Fibroblast of mammary gland (primary cell): ENCODE measurements around the gene MT1M.
A peak's percentile ranks its signal among the peaks of the same experiment; 100 is the strongest.

Experiments used
- DNase-seq: peaks from one replicate; pipeline ENCODE4 v3.0.0-alpha.2; 2010; ENCODE audit warnings: low read depth
- H3K4me3 ChIP-seq: 2 replicates; pipeline ENCODE4 v1.5.1; 2011; ENCODE audit warnings: low read depth, mild to moderate bottlenecking, low read length, moderate library complexity; ENCODE audit not compliant: control insufficient read depth
- CTCF ChIP-seq: conservative IDR thresholded peaks from 2 replicates; pipeline ENCODE4 v1.5.1; 2011; ENCODE audit warnings: low read depth, low read length, inconsistent platforms; ENCODE audit not compliant: control insufficient read depth, insufficient read depth

MT1M gene

DNA sequence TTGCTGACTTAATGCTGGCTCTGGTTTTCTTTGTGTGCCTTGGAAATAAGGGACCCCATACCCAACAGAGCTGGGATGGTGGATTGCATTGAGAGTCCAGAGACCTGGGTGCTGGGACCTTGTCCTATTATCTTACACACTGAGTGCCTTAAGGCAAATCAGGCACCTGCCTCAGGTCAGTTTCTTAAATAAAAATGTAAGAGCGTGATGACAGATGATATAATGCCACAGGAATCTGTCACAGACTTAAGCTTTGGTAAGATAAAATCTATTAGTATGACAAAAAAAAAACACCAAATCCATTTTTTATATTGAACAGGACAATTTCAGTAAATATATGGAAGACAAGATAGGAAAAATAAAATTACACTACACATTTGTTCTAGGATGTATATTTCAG, 7.6 kb downstream of the MT1M start:
- no peak for TF ChIP-seq CTCF
- no peak for DNase-seq
- no peak overlapping the region for H3K4me3 ChIP-seq

- no peak for DNase-seq
- no peak overlapping the region for H3K4me3 ChIP-seq
- no peak for TF ChIP-seq CTCF
Observed at GRCh38 chr16:56641166-56641565, 8.7 kb downstream of the MT1M start.

- DNase-seq: peak; percentile 66
- peak overlapping the region; percentile 30 for H3K4me3 ChIP-seq
- peak; percentile 35 for TF ChIP-seq CTCF
Observed at GRCh38 chr16:56643080-56643778, 10.8 kb downstream of the MT1M start.

GRCh38 chr16:56643833-56644232, 11.4 kb downstream of the MT1M start:
- no peak for TF ChIP-seq CTCF
- peak overlapping the region; percentile 30 for H3K4me3 ChIP-seq
- DNase-seq: no peak

GRCh38 chr16:56645311-56645710, 12.9 kb downstream of the MT1M start:
- DNase-seq: no peak
- TF ChIP-seq CTCF: no peak

DNA sequence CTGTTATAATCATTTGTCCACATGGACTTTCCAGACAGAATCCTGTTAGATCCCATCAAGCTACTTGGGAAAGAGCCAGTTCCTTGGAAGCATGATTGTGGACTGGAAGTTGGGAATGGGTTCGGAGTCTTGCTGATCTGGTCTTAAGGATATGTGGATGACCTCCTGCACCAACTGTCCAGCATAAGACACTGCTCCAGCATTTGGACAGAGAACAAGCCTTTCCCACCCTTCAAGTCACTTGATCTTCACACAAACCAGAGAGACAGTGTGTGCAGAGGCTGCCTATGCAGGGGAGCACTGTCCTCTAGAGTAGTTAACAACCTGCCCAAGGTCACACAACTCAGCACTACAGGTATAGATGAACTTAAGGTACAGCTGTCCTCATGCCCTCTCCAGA, 13.4 kb downstream of the MT1M start:
- no peak for TF ChIP-seq CTCF
- no peak overlapping the region for H3K4me3 ChIP-seq
- DNase-seq: no peak

More at GRCh38 chr16:56645311-56645710, 12.9 kb downstream of the MT1M start:
- no peak overlapping the region for H3K4me3 ChIP-seq
